Measurements from ENCODE around the gene CUL1. TPM values are rescaled to one million over a fixed set of nuclear protein-coding genes. Genes with fewer than 3 reads are reported as not detected.

CUL1 gene
- total RNA-seq, 8 experiments from 2014 or later: 25.1 to 53.0 (median 36.9) TPM

DNA sequence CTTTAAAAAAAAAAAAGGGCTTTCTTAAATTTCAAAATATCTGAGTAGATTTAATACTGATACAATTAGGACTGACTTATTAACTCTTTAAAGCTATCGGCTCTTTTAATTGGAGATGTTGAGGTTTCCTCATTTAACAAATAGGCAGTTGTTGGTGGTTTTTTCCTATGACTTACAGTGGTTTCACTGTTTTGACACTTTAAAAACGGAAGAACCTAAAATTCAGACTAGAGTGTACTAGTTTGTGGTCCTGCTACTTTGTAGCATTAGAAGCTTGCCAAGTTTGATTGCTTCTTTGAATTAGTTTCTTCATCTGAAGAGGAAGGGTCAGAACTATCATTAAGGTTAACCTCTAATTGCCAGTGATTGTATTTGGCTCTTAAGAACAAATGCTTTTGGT lies 27.7 kb downstream of the CUL1 start:
- no peak overlapping the region for H3K4me3 ChIP-seq
- H3K4me1 ChIP-seq (replicated peaks in 1 of 2): no peaks in the 10 kb centered on the region
- 93 to 100% (median 97%) methylated on average over 1 to 2 of the region's 2 CpGs for WGBS, 10 experiments
- no peak for ATAC-seq (replicated peaks in 6 of 8)
- in situ Hi-C loops (cut with MboI; ENCODE audit: low pct_unique_long_range_greater_than_20kb in 2 of 9, low sequenced_read_pairs in 9 of 9, unreplicated experiment in 9 of 9): no loop called here
- no peak overlapping the region for H3K27ac ChIP-seq

DNA sequence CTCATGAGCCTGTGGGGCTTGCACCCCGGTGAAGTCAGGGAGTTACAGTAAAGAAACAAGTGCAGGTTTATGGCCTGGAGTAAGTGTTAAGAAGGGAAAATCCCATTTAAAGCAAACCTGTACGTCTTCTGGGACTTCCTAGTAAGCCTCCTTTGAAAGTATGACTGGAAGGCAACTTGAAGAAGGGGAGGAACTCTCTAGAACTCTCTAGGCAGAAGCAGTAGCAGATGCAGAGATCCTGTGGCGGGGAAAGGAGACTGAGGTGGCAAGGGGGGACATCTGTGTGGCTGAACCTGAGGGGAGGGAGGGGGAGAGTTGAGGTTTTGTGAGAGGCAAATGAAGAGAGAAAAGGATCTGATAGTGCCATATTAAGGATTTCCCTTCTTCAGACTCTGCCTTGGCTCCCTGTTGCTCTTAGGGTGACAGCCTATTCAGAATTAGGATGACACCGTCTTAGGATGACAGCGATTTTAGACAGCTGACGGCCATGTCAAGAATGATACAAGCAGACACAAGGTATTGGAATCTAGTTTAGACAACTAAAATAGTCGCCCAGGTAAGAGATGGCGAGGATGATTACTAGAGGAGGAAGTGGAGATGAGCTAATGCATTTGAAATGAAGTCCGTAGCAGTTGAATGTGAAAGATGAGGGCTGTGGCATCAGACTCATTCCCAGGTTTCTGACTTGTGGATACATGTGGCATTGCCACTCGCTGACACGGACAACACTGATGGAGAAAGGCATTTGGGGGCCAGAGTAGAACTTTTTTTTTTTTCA lies 29.0 kb downstream of the CUL1 start:
- H3K4me3 ChIP-seq: no peak overlapping the region
- in situ Hi-C loops (cut with MboI; ENCODE audit: low pct_unique_long_range_greater_than_20kb in 2 of 9, low sequenced_read_pairs in 9 of 9, unreplicated experiment in 9 of 9): no loop called here
- WGBS, 10 experiments: 83 to 100% (median 96%) methylated on average over 1 to 10 of the region's 11 CpGs; no CpG with 5 or more reads in 1 of the 10 experiments
- H3K27ac ChIP-seq: no peak overlapping the region
- ATAC-seq (replicated peaks in 6 of 8): no peak
- H3K4me1 ChIP-seq (replicated peaks in 1 of 2): no peaks in the 10 kb centered on the region

DNA sequence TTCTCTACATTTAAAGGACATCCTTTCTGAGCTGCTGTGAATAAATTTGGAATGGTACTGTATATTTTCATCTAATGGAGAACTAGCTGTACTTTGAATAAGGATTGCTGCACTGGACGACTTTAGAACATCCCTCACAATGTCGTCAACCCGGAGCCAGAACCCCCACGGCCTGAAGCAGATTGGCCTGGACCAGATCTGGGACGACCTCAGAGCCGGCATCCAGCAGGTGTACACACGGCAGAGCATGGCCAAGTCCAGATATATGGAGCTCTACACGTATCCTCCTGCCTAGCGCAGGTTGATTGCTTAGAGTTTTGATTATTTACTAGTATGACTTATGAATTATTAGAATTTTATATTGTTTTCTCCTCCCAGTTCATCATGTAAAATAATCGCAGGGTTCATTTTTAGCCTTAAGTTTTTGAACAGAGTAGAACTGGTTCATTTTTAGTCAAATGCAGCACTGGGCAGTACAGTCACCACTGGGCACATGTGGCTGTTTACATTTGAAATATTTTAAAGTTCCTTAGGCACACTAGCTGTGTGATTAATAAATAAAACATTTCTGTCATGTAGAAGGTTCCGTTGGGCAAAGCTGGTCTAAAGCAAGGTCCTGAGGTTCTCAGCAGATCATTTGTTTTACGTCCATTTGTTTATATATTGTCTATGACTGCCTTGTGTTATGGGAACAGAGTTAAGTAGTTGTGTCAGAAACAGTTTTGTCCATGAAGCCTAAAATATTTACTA lies 31.5 kb downstream of the CUL1 start:
- ATAC-seq (replicated peaks in 6 of 8): no peak
- H3K4me3 ChIP-seq: no peak overlapping the region
- no peak overlapping the region for H3K27ac ChIP-seq
- in situ Hi-C loops (cut with MboI; ENCODE audit: low pct_unique_long_range_greater_than_20kb in 2 of 9, low sequenced_read_pairs in 9 of 9, unreplicated experiment in 9 of 9): no loop called here
- 72 to 99% (median 84%) methylated on average over 1 to 11 of the region's 12 CpGs for WGBS, 10 experiments
- H3K4me1 ChIP-seq (replicated peaks in 1 of 2): no peaks in the 10 kb centered on the region

DNA sequence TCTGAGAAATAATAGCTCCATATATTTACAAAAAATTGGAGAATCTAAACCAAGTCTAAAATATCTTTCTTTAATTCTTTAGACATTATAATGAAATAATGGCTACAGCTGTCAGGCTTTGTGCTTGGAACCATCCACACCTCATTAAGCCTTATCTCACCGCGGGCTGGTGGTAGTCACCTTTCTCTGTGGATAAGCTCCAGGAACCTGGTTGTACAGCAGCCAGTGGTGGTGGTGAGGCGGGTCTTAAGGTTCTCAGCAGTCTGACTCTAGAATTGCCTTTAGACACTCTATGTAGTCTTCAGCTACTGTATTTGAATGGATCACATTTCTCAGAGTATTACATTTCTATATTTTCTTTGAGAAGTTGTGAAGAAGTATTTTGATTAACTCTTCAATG lies 34.2 kb downstream of the CUL1 start:
- WGBS, 10 experiments: 84 to 100% (median 100%) methylated on average over 1 to 3 of the region's 3 CpGs; no CpG with 5 or more reads in 1 of the 10 experiments
- ATAC-seq (replicated peaks in 6 of 8): no peak
- in situ Hi-C loops (cut with MboI; ENCODE audit: low pct_unique_long_range_greater_than_20kb in 2 of 9, low sequenced_read_pairs in 9 of 9, unreplicated experiment in 9 of 9): no loop called here
- no peak overlapping the region for H3K4me3 ChIP-seq
- H3K4me1 ChIP-seq (replicated peaks in 1 of 2): no peaks in the 10 kb centered on the region
- H3K27ac ChIP-seq: no peak overlapping the region

DNA sequence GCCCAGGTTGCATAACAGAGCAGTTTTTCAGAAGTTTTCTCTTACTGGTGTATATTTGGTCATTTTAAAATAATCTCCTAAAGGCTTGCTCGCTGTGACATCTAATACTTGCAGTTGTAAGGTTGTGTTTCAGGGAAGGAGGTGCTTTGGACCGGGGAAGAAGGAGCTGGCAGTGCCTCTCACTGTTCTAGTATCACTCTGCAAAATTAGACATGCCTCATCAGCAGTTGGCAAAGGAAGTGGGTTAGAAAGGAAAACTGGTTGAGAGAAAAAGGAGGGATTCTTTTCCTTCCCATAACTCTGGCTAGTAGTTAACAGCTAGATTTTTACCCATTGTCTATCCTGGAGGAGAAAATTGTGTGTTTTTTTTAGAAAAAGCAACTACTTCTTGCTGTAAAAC lies 34.8 kb downstream of the CUL1 start:
- in situ Hi-C loops (cut with MboI; ENCODE audit: low pct_unique_long_range_greater_than_20kb in 2 of 9, low sequenced_read_pairs in 9 of 9, unreplicated experiment in 9 of 9): no loop called here
- H3K27ac ChIP-seq: no peak overlapping the region
- WGBS, 10 experiments: 20 to 100% (median 75%) methylated on average over 1 to 2 of the region's 2 CpGs; no CpG with 5 or more reads in 1 of the 10 experiments
- no peak overlapping the region for H3K4me3 ChIP-seq
- ATAC-seq (replicated peaks in 6 of 8): no peak
- no peaks in the 10 kb centered on the region for H3K4me1 ChIP-seq (replicated peaks in 1 of 2)

DNA sequence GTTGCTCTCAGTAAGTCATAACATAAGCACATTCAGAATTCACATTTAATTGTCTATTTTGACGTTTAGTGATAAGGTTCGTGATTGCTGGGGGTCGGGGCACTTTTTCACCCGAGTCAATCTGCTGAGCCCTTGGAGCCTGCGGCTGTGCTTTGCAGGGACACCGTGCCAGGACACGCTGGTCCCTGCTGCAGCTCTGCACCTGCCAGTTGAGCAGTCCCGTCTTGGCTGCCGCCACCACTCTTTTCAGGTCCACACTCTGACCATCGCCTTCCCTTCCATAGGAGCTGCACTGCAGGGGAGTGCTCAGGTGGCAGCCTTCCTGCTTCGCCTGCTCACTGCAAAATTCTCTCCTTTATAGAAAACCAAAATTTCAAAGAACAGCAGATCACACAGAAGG lies 36.4 kb downstream of the CUL1 start:
- H3K4me1 ChIP-seq (replicated peaks in 1 of 2): no peaks in the 10 kb centered on the region
- 60 to 100% (median 92%) methylated on average over 1 to 9 of the region's 11 CpGs; no CpG with 5 or more reads in 2 of the 10 experiments for WGBS, 10 experiments
- no peak overlapping the region for H3K27ac ChIP-seq
- ATAC-seq (replicated peaks in 6 of 8): no peak
- no peak overlapping the region for H3K4me3 ChIP-seq
- in situ Hi-C loops (cut with MboI; ENCODE audit: low pct_unique_long_range_greater_than_20kb in 2 of 9, low sequenced_read_pairs in 9 of 9, unreplicated experiment in 9 of 9): no loop called here

DNA sequence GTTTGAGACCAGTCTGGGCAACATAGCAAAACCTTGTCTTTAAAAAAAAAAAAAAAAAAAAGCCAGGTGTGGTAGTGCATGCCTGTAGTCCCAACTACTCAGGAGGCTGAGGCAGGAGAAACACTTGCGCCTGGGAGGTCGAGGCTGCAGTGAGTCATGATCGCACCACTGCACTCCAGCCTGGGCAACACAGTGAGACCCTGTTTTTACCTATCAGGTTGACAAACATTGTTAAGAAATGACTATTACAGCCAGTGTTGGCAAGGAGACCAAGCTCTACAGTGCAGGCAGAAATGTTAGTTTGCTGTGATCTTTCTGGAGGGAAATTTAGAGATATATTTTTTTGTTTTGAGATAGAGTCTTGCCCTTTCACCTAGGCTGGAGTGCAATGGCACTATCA lies 37.3 kb downstream of the CUL1 start:
- Histone ChIP-seq H3K27ac (no peak overlapping the region), H3K4me1 (replicated peaks in 1 of 2) (no peaks in the 10 kb centered on the region), H3K4me3 (no peak overlapping the region)
- in situ Hi-C loops (cut with MboI; ENCODE audit: low pct_unique_long_range_greater_than_20kb in 2 of 9, low sequenced_read_pairs in 9 of 9, unreplicated experiment in 9 of 9): no loop called here
- ATAC-seq (replicated peaks in 6 of 8): no peak
- WGBS, 10 experiments: 93 to 100% (median 100%) methylated on average over 1 to 3 of the region's 3 CpGs; no CpG with 5 or more reads in 5 of the 10 experiments

DNA sequence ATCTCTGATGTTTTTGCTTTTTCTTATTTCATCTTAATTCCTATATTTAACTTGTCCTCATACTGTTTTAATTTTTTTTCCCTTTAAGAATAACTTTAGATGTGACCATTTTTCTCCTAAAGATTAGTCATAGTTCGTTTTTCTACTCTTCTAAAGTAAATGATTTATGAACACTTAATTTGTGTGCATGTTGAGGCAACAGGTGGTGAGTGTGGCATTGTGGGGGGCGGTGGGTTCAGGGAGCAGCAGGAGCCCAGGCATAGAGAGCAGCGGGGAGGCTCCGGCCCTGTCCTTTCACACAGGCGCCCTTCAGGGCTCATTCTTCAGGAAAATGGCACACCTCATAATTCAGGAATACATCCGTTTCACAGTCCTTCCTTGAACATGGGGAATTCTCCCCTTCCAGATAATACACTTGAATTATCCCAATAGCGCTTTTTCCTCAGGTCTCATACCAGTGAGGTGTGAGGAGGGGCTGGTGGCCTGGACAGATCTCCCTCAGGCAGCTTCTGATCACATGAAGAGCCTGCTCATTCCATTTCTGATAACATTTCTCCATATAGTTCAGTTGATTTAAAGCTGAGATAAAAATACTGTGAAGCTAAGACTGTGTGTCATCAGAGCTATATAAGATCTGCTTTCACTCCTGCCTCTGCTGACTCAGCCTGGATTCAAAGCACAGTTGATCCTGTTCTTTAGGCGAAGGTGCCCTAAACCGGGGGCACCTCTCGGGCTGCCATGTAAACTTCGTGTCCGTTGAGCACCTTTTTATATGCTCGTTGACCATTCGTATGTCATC lies 40.2 kb downstream of the CUL1 start:
- no peak overlapping the region for H3K27ac ChIP-seq

DNA sequence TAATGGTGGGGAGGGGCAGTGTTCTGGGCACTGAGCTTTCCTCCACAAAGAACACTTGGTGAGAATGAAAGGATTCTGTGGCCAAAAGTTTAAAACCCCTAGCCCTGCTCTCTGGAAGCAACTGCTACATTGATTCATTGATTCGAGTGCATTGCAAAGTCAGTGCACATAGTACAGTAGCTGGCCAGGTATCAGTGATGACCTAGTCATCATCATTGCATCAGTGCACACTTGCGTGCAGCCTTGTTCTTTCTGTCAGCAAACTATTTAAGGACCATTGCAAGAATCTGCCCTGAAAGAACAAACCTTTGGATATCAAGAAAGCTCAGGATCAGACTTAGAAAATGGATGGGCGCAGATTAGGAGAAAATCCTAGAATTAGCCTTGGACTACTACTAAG lies 47.4 kb downstream of the CUL1 start:
- peak in 1 of 8 experiments; percentile 52 for ATAC-seq (replicated peaks in 6 of 8)
- Histone ChIP-seq H3K4me1 (replicated peaks in 1 of 2) (no peaks in the 10 kb centered on the region), H3K27ac (no peak overlapping the region), H3K4me3 (no peak overlapping the region)
- 70 to 100% (median 100%) methylated on average over 1 to 2 of the region's 3 CpGs; no CpG with 5 or more reads in 3 of the 10 experiments for WGBS, 10 experiments
- in situ Hi-C loops (cut with MboI; ENCODE audit: low pct_unique_long_range_greater_than_20kb in 2 of 9, low sequenced_read_pairs in 9 of 9, unreplicated experiment in 9 of 9): no loop called here

More for the DNA sequence above, 40.2 kb downstream of the CUL1 start:
- H3K4me3 ChIP-seq: no peak overlapping the region
- 73 to 93% (median 90%) methylated on average over 2 to 13 of the region's 14 CpGs for WGBS, 10 experiments
- no peak for ATAC-seq (replicated peaks in 6 of 8)
- in situ Hi-C loops (cut with MboI; ENCODE audit: low pct_unique_long_range_greater_than_20kb in 2 of 9, low sequenced_read_pairs in 9 of 9, unreplicated experiment in 9 of 9): no loop called here
- no peaks in the 10 kb centered on the region for H3K4me1 ChIP-seq (replicated peaks in 1 of 2)

DNA sequence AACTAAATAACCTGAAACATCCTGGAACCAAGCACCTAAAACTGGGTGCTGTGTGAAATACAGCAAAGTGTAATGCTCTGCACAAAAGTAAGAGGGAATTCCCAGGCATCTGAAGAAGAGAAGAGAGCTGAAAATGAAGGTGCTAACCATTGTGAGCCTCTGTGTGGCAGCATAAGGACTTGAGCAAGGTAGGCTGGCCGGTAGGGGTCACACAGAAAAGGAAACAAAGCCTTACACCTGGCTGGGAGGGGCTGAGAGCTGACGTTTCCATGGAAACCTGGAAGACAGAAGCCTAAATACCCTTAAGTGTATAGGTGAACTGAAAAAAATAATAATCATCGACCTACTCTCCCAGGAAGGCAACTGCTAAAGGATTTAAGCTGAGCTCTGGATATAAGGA lies 48.6 kb downstream of the CUL1 start:
- Histone ChIP-seq H3K27ac (no peak overlapping the region), H3K4me1 (replicated peaks in 1 of 2) (no peaks in the 10 kb centered on the region), H3K4me3 (no peak overlapping the region)
- in situ Hi-C loops (cut with MboI; ENCODE audit: low pct_unique_long_range_greater_than_20kb in 2 of 9, low sequenced_read_pairs in 9 of 9, unreplicated experiment in 9 of 9): no loop called here
- ATAC-seq (replicated peaks in 6 of 8): peak in 2 of 8 experiments; percentile 28 to 33
- WGBS, 10 experiments: 0 to 64% (median 46%) methylated on average over 1 to 3 of the region's 3 CpGs; no CpG with 5 or more reads in 1 of the 10 experiments

DNA sequence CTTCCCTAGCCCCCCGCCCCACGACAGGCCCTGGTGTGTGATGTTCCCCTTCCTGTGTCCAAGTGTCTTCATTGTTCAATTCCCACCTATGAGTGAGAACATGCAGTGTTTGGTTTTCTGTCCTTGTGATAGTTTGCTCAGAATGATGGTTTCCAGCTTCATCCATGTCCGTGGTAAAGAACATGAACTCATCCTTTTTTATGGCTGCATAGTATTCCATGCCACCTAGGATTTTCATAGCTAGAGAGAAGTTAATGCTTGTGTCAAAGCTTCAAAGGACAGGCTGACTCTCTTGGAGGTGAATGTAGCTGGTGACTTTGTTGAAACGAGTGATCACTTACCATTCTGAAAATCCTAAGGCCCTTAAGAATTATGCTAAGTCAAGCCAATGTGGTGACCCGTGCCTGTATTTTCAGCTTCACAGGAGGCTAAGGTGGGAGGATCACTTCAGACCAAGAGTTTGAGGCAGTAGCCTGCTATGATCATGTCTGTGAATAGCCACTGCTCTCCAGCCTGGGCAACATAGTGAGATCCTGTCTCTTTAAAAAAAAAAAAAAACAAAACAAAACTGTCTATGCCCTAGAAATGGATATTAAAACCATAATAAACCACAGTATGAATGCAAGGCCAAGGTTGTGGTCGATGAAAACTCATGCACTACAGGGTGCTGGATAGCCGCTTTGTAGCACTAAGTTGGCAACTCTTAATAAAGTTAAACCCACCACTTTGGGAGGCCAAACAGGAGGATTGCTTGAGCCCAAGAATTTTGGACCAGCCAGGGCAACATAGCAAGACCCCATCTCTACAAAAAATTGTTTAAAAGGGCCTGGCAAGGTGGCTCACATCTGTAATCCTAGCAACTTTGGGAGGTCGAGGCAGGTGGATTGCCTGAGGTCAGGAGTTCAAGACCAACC lies 52.0 kb downstream of the CUL1 start:
- no peak overlapping the region for H3K4me3 ChIP-seq
- no peak for ATAC-seq (replicated peaks in 6 of 8)
- H3K4me1 ChIP-seq (replicated peaks in 1 of 2): no peaks in the 10 kb centered on the region
- H3K27ac ChIP-seq: no peak overlapping the region
- in situ Hi-C loops (cut with MboI; ENCODE audit: low pct_unique_long_range_greater_than_20kb in 2 of 9, low sequenced_read_pairs in 9 of 9, unreplicated experiment in 9 of 9): no loop called here
- 50 to 100% (median 94%) methylated on average over 2 to 8 of the region's 8 CpGs for WGBS, 10 experiments

DNA sequence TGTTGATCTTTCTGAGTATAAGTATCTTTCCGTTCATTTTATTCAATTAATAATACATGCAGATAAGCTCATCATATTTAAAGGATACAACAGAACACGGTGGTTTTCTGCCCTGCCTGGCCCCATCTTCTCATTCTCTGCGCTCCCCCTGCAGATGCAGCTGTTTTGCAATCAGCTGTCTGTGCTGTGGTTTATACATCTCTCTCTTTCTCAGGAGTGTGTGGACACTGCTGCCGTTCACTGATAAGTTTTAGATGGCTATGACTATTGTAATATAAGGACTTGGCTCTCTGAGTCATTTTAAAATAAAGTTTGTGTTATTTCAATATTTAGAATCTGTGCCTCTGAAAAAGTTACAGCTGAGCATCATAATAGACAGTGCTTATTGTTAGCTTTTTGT lies 54.5 kb downstream of the CUL1 start:
- WGBS, 10 experiments: 52 to 100% (median 88%) methylated on average over 1 to 4 of the region's 4 CpGs; no CpG with 5 or more reads in 1 of the 10 experiments
- H3K27ac ChIP-seq: no peak overlapping the region
- ATAC-seq (replicated peaks in 6 of 8): no peak
- H3K4me3 ChIP-seq: no peak overlapping the region
- in situ Hi-C loops (cut with MboI; ENCODE audit: low pct_unique_long_range_greater_than_20kb in 2 of 9, low sequenced_read_pairs in 9 of 9, unreplicated experiment in 9 of 9): no loop called here
- H3K4me1 ChIP-seq (replicated peaks in 1 of 2): no peaks in the 10 kb centered on the region

Measured in motor neuron (in vitro differentiated cells).